MM.1S (cell line): ENCODE data around the gene TMC4.

ENCODE experiments used
- DNase-seq: peaks from one replicate; pipeline ENCODE4 v3.0.0-alpha.2; 2015
- H2AFZ ChIP-seq: fragments of 300-600 bp; sonication (generic); 2 replicates; pipeline ENCODE4 v1.6.0; 2016; ENCODE audit warnings: antibody characterized with exemption, low read length
- H3F3A ChIP-seq: fragments of 300-600 bp; sonication (generic); 2 replicates; pipeline ENCODE4 v1.6.1; 2016; ENCODE audit warnings: mild to moderate bottlenecking, antibody characterized with exemption, low read length, moderate library complexity, mixed read lengths; ENCODE audit not compliant: insufficient read depth
- H3K27ac ChIP-seq: fragments of 300-600 bp; sonication (generic); 2 replicates; pipeline ENCODE4 v1.5.1; 2016; ENCODE audit warnings: mild to moderate bottlenecking, low read length
- H3K27me3 ChIP-seq: fragments of 300-600 bp; sonication (generic); replicated peaks from 2 replicates; pipeline ENCODE4 v1.6.0; 2016; ENCODE audit warnings: low read length; ENCODE audit not compliant: insufficient read depth
- H3K36me3 ChIP-seq: fragments of 300-600 bp; sonication (generic); replicated peaks from 2 replicates; pipeline ENCODE4 v1.6.1; 2016; ENCODE audit warnings: mild to moderate bottlenecking, low read length, mixed read lengths; ENCODE audit not compliant: insufficient read depth
- H3K4me1 ChIP-seq: fragments of 300-600 bp; sonication (generic); 2 replicates; pipeline ENCODE4 v1.6.1; 2016; ENCODE audit warnings: low read length, mixed read lengths
- H3K4me2 ChIP-seq: fragments of 300-600 bp; sonication (generic); 2 replicates; pipeline ENCODE4 v1.6.0; 2016; ENCODE audit warnings: low read depth, low read length
- H3K4me3 ChIP-seq: fragments of 300-600 bp; sonication (generic); 2 replicates; pipeline ENCODE4 v1.5.1; 2016; ENCODE audit warnings: low read length, mixed read lengths
- H3K79me2 ChIP-seq: fragments of 300-600 bp; sonication (generic); 2 replicates; pipeline ENCODE4 v1.6.1; 2016; ENCODE audit warnings: mixed run types, low read length, mixed read lengths
- H3K9ac ChIP-seq: fragments of 300-600 bp; sonication (generic); 2 replicates; pipeline ENCODE4 v1.6.1; 2016; ENCODE audit warnings: low read length, mixed read lengths
- H3K9me2 ChIP-seq: fragments of 300-600 bp; sonication (generic); replicated peaks from 2 replicates; pipeline ENCODE4 v1.6.1; 2016; ENCODE audit warnings: mild to moderate bottlenecking, low read length, mixed read lengths; ENCODE audit not compliant: insufficient read depth
- H3K9me3 ChIP-seq: fragments of 300-600 bp; sonication (generic); replicated peaks from 2 replicates; pipeline ENCODE4 v1.6.1; 2016; ENCODE audit warnings: mild to moderate bottlenecking, low read length, mixed read lengths; ENCODE audit not compliant: insufficient read depth
- H4K20me1 ChIP-seq: fragments of 300-600 bp; sonication (generic); 2 replicates; pipeline ENCODE4 v1.6.1; 2016; ENCODE audit warnings: mild to moderate bottlenecking, low read length, moderate library complexity, mixed read lengths; ENCODE audit not compliant: insufficient read depth
- CTCF ChIP-seq: fragments of 300-600 bp; sonication (generic); IDR thresholded peaks from 2 replicates; pipeline ENCODE4 v1.5.1; 2016; ENCODE audit warnings: antibody characterized with exemption, low read length, mixed read lengths
- EZH2 ChIP-seq: fragments of 300-600 bp; sonication (generic); optimal IDR thresholded peaks from 2 replicates; pipeline ENCODE3; 2017; ENCODE audit warnings: low read depth, mild to moderate bottlenecking, antibody characterized with exemption, low read length, mixed read lengths
- EZH2phosphoT487 ChIP-seq: fragments of 300-600 bp; sonication (generic); IDR thresholded peaks from 2 replicates; pipeline ENCODE4 v1.6.1; 2018; ENCODE audit warnings: antibody characterized with exemption, low read length

The TMC4 gene

GRCh38 chr19:54160182-54160811 lies 12.7 kb downstream of the TMC4 start:
- H3K79me2 ChIP-seq = peaks cover 28% of the 10 kb centered on the region
- TF ChIP-seq CTCF (no peak), EZH2phosphoT487 (no peak)
- peak overlapping the region; percentile 82 for H3K4me3 ChIP-seq
- H3K9me3 ChIP-seq = no peaks in the 10 kb centered on the region
- H2AFZ ChIP-seq = peak overlapping the region; percentile 88
- peak overlapping the region; percentile 91 for H3K4me2 ChIP-seq
- peaks cover 13% of the 10 kb centered on the region; the same call in 1 of the 2 replicates for H3K4me1 ChIP-seq
- no peaks in the 10 kb centered on the region for H3K9me2 ChIP-seq
- H4K20me1 ChIP-seq = no peaks in the 10 kb centered on the region
- peak overlapping the region; percentile 50; the same call in 1 of the 2 replicates for H3K27ac ChIP-seq
- H3K36me3 ChIP-seq = no peaks in the 10 kb centered on the region
- peak; percentile 20 for DNase-seq
- peak overlapping the region; percentile 76 for H3K9ac ChIP-seq
- H3F3A ChIP-seq = peaks cover 14% of the 10 kb centered on the region
- peaks cover 10% of the 10 kb centered on the region; the same call in 1 of the 2 replicates for H3K27me3 ChIP-seq

GRCh38 chr19:54159352-54160181 lies 13.4 kb downstream of the TMC4 start, which contains the start of gene LENG1:
LENG1 (minus strand) TSS chr19:54159721; CDS start chr19:54159695, 26 bp downstream.
- H3K27ac ChIP-seq = peak within 1 kb of the TSS; percentile 88

GRCh38 chr19:54158812-54159351 lies 14.1 kb downstream of the TMC4 start:
- Histone ChIP-seq H3K9ac (peak overlapping the region; percentile 81), H3F3A (peaks cover 19% of the 10 kb centered on the region), H3K79me2 (peaks cover 30% of the 10 kb centered on the region), H3K4me3 (peak overlapping the region; percentile 64), H3K9me3 (no peaks in the 10 kb centered on the region), H3K4me2 (peak overlapping the region; percentile 85), H3K27me3 (no peaks in the 10 kb centered on the region), H3K27ac (peak overlapping the region; percentile 88; the same call in 1 of the 2 replicates), H4K20me1 (no peaks in the 10 kb centered on the region), H2AFZ (peak overlapping the region; percentile 61), H3K4me1 (peaks cover 13% of the 10 kb centered on the region; the same call in 1 of the 2 replicates), H3K9me2 (no peaks in the 10 kb centered on the region), H3K36me3 (0 out of 2 replicates have a peak, but pooled peaks cover 1% of the 10 kb centered on the region)
- no peak for TF ChIP-seq EZH2phosphoT487
- no peak for TF ChIP-seq CTCF
- TF ChIP-seq EZH2 = no peak
- DNase-seq = peak; percentile 61

More at GRCh38 chr19:54159352-54160181, 13.4 kb downstream of the TMC4 start, which contains the start of gene LENG1:
- peaks cover 14% of the 10 kb centered on the region for H3F3A ChIP-seq
- peak within 1 kb of the TSS; percentile 91 for H3K4me2 ChIP-seq
- peaks cover 13% of the 10 kb centered on the region; the same call in 1 of the 2 replicates for H3K4me1 ChIP-seq
- peak; percentile 100 for DNase-seq
- peak within 1 kb of the TSS; percentile 82 for H3K4me3 ChIP-seq
- TF ChIP-seq CTCF = peak; percentile 20; the same call in 1 of the 2 replicates
- TF ChIP-seq EZH2 = no peak
- no peak for TF ChIP-seq EZH2phosphoT487
- no peaks in the 10 kb centered on the region for H4K20me1 ChIP-seq
- H3K9me2 ChIP-seq = no peaks in the 10 kb centered on the region
- H3K36me3 ChIP-seq = no peaks in the 10 kb centered on the region
- no peaks in the 10 kb centered on the region for H3K9me3 ChIP-seq
- peak within 1 kb of the TSS; percentile 81 for H3K9ac ChIP-seq
- H3K27me3 ChIP-seq = 0 out of 2 replicates have a peak, but pooled peaks cover 5% of the 10 kb centered on the region
- H3K79me2 ChIP-seq = peaks cover 30% of the 10 kb centered on the region
- H2AFZ ChIP-seq = peak within 1 kb of the TSS; percentile 88
